HepG2 (cell line): ENCODE results near the gene GLI3. TPM values are rescaled to one million over a fixed set of nuclear protein-coding genes. Genes with fewer than 3 reads are reported as not detected.

Source experiments
- ATAC-seq: fragments of 200-7000 bp; cut with Tn5 transposase; 3 replicates; pipeline ENCODE4 v1.9.1; 2020; ENCODE audit warnings: mild to moderate bottlenecking, moderate library complexity
- BruUV-seq: library from RNA; stranded (reverse); fragments of 400-500 nt; replicated peaks from 2 replicates; lab custom pipeline; 2021; lab: Mats Ljungman, UMichigan
- CTCF ChIA-PET: fragments of 300-600 bp; formaldehyde crosslinking; extraction: SDS; loops from one replicate; lab custom pipeline; 2021; ENCODE audit warnings: low total read pairs, inconsistent platforms, low intra/inter-chr PET ratio; lab: Yijun Ruan, JAX
- POLR2A ChIA-PET: fragments of 350-600 bp; sonication (Branson Sonifier 250); formaldehyde crosslinking; loops from one replicate; lab custom pipeline; 2020; ENCODE audit warnings: antibody characterized with exemption, inconsistent platforms; lab: Yijun Ruan, JAX
- DNase-seq: peaks from one replicate; pipeline ENCODE4 v3.0.0-alpha.2; 2015; ENCODE audit warnings: low spot score
- FAIRE-seq: peaks from 3 replicates; lab custom pipeline; 2011; peaks lifted over from hg19 to GRCh38; lab: Jason Lieb, UNC
- H2AFZ ChIP-seq: one replicate; pipeline ENCODE4 v1.6.1; 2011; ENCODE audit warnings: low read length, inconsistent platforms
- H3K27ac ChIP-seq: fragments of 300-600 bp; 3 replicates; pipeline ENCODE4 v1.8.0; 2011; ENCODE audit warnings: mixed run types, mild to moderate bottlenecking, mixed read lengths, low read length, inconsistent platforms; ENCODE audit not compliant: insufficient read depth; ENCODE audit errors: extremely low read length
- H3K27me3 ChIP-seq, 2 experiments: fragments of 200-600 bp in 1 of 2; 2 replicates in 1 of 2; 3 replicates in 1 of 2; pipeline versions ENCODE4 v1.6.0 to v1.8.0; 2011; ENCODE audit warnings: low read length in 2 of 2, mild to moderate bottlenecking in 2 of 2, moderate library complexity in 2 of 2, inconsistent platforms in 1 of 2; ENCODE audit not compliant: insufficient read depth in 2 of 2, control insufficient read depth in 1 of 2
- H3K36me3 ChIP-seq, 2 experiments: fragments of 200-600 bp in 1 of 2; replicated peaks in 1 of 2; 2 replicates in 1 of 2; 3 replicates in 1 of 2; pipeline versions ENCODE4 v1.5.1 to v1.8.0; 2011; ENCODE audit warnings: low read length in 2 of 2, inconsistent platforms in 1 of 2; ENCODE audit not compliant: insufficient read depth in 2 of 2, control insufficient read depth in 1 of 2
- H3K4me1 ChIP-seq: 2 replicates; pipeline ENCODE4 v1.5.1; 2012; ENCODE audit warnings: low read length, inconsistent platforms; ENCODE audit not compliant: insufficient read depth
- H3K4me2 ChIP-seq: 2 replicates; pipeline ENCODE4 v1.6.0; 2011; ENCODE audit warnings: low read depth, low read length, inconsistent platforms
- H3K4me3 ChIP-seq, 3 experiments: fragments of 200-600 bp in 1 of 3; sonication (generic), shearing (Covaris generic) in 1 of 3; replicated peaks in 1 of 3; 2 replicates each; pipeline ENCODE4 v1.5.1; 2011 to 2016; ENCODE audit warnings: low read length in 3 of 3, inconsistent platforms in 2 of 3, low read depth in 2 of 3, mild to moderate bottlenecking in 2 of 3, control low read depth in 1 of 3, mixed read lengths in 1 of 3; ENCODE audit not compliant: insufficient read depth in 1 of 3
- H3K79me2 ChIP-seq: one replicate; pipeline ENCODE4 v1.6.1; 2011; ENCODE audit warnings: low read length, inconsistent platforms; ENCODE audit not compliant: insufficient read depth
- H3K9ac ChIP-seq: 2 replicates; pipeline ENCODE4 v1.6.0; 2011; ENCODE audit warnings: mild to moderate bottlenecking, low read depth, low read length, inconsistent platforms; ENCODE audit not compliant: insufficient read depth
- H3K9me3 ChIP-seq: 2 replicates; pipeline ENCODE4 v1.5.1; 2012; ENCODE audit warnings: mild to moderate bottlenecking, low read length
- H4K20me1 ChIP-seq: 2 replicates; pipeline ENCODE4 v1.6.0; 2011; ENCODE audit warnings: inconsistent platforms, mild to moderate bottlenecking, low read length, moderate library complexity; ENCODE audit not compliant: insufficient read depth
- CHCHD3 ChIP-seq: sonication (generic); formaldehyde crosslinking; IDR thresholded peaks from 2 replicates; pipeline ENCODE4 v1.8.0; 2022; ENCODE audit warnings: mild to moderate bottlenecking, missing genetic modification reagents, moderate library complexity
- IRF9 ChIP-seq: sonication (generic); formaldehyde crosslinking; IDR thresholded peaks from 2 replicates; pipeline ENCODE4 v1.8.0; 2022; ENCODE audit warnings: missing genetic modification reagents, mild to moderate bottlenecking, borderline replicate concordance
- MAFG ChIP-seq: sonication (generic); formaldehyde crosslinking; IDR thresholded peaks from 2 replicates; pipeline ENCODE4 v1.5.1; 2020; ENCODE audit warnings: mild to moderate bottlenecking, missing genetic modification reagents
- SALL2 ChIP-seq: sonication (generic); formaldehyde crosslinking; IDR thresholded peaks from 2 replicates; pipeline ENCODE4 v1.8.1; 2023; ENCODE audit warnings: mild to moderate bottlenecking, missing genetic modification reagents, inconsistent platforms
- WGBS: methylation state at CpG from one replicate; pipeline ENCODE4 v1.1.6; 2017; ENCODE audit warnings: low lambda C conversion rate; 5-methylcytosine and 5-hydroxymethylcytosine counted together
- in situ Hi-C: cut with HindIII; loops from 2 replicates; pipeline ENCODE4 v1.10.0; 2017; ENCODE audit warnings: low pct_unique_long_range_greater_than_20kb; ENCODE audit not compliant: extremely low pct_ligation_motif_present
- intact Hi-C: fragments of 100-400 bp; cut with micrococcal nuclease; formaldehyde crosslinking; loops from one replicate; pipeline ENCODE4 v1.10.0; 2022; ENCODE audit not compliant: unreplicated experiment
- polyA plus RNA-seq, 8 experiments: library from polyadenylated mRNA; depleted of rRNA in 3 of 8; stranded (reverse) in 7 of 8; unstranded in 1 of 8; fragments of >200 nt; fragmentation: Illumina TruSeq in 4 of 8; extraction: Trizol in 4 of 8; gene quantifications; 2 replicates each; pipeline versions ENCODE4 v1.2.1 to v1.2.3, GENCODE V29; 2011 to 2016; ENCODE audit warnings: low read depth in 4 of 8, missing spikeins in 1 of 8, mixed read lengths in 1 of 8; ENCODE audit not compliant: insufficient read depth in 1 of 8
- total RNA-seq, 5 experiments: library from RNA; depleted of rRNA; stranded (reverse); fragments of >200 nt; fragmentation: Illumina TruSeq; extraction: Trizol; gene quantifications; 2 replicates each; pipeline ENCODE4 v1.2.3, GENCODE V29; 2016; ENCODE audit warnings: low read depth in 1 of 5
- TF ChIP-seq, protein P1 (sequence below): sonication (generic); formaldehyde crosslinking; IDR thresholded peaks from 2 replicates; pipeline ENCODE4 v1.5.1; 2020; ENCODE audit warnings: missing genetic modification reagents, mild to moderate bottlenecking, borderline replicate concordance

The GLI3 gene
- total and polyA plus RNA-seq, 2 of the 13 experiments (the other 11 are each of a cell fraction or from before 2014, with no cell fraction given): not detected

- TF ChIP-seq SALL2 (CRISPR knock-in tag): no peak
- no peak for TF ChIP-seq MAFG
- no peak for TF ChIP-seq CHCHD3 (CRISPR knock-in tag)
Observed at GRCh38 chr7:41997151-41997550, 239.9 kb downstream of the GLI3 start (continued).

DNA sequence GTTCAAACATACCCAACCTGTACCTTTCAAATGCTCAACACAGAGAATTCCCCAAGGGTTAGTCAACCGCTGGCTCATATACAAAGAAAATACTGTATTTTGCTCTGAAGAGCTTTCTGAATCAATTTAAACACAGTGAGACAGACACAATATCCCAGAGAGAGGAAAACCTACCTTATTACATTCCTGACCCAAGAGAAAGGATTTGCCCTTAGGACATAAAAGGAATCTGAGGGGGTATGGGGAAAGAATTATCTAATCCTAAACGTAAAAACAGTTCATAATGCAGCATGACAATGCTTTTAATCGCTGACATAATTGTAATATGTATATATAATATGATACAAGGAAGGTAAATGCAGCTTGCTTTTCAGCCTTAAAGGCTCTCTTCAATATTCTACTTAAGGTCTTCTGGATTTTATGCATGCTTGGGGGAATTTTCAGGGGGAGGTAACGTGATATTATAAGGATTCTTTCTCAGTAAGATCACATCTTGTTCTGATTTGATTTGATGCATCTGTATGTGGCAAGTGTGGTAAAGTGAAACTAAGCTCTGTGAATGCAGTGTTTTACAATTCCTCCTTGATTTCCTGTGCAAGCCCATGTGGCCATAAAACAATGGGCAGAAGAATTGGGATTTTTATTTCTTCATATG, 240.5 kb downstream of the GLI3 start:
- no peaks in the 10 kb centered on the region for H3K9me3 ChIP-seq
- no peaks in the 10 kb centered on the region; a peak in 1 of 5 replicates for H3K27me3 ChIP-seq
- H4K20me1 ChIP-seq: no peaks in the 10 kb centered on the region
- FAIRE-seq (no peak), DNase-seq (no peak), ATAC-seq (no peak)
- BruUV-seq: no TSS peak
- no peaks in the 10 kb centered on the region for H3K79me2 ChIP-seq
- POLR2A ChIA-PET: no interaction called here
- no peaks in the 10 kb centered on the region for H3K36me3 ChIP-seq
- H3K4me2 ChIP-seq: no peak overlapping the region
- no peak overlapping the region for H2AFZ ChIP-seq
- CTCF ChIA-PET: no interaction called here
- intact Hi-C loops (no loop called here), in situ Hi-C loops (no loop called here)
- H3K9ac ChIP-seq: no peak overlapping the region
- H3K27ac ChIP-seq: no peak overlapping the region
- no peaks in the 10 kb centered on the region for H3K4me1 ChIP-seq
- TF ChIP-seq, protein P1, sequence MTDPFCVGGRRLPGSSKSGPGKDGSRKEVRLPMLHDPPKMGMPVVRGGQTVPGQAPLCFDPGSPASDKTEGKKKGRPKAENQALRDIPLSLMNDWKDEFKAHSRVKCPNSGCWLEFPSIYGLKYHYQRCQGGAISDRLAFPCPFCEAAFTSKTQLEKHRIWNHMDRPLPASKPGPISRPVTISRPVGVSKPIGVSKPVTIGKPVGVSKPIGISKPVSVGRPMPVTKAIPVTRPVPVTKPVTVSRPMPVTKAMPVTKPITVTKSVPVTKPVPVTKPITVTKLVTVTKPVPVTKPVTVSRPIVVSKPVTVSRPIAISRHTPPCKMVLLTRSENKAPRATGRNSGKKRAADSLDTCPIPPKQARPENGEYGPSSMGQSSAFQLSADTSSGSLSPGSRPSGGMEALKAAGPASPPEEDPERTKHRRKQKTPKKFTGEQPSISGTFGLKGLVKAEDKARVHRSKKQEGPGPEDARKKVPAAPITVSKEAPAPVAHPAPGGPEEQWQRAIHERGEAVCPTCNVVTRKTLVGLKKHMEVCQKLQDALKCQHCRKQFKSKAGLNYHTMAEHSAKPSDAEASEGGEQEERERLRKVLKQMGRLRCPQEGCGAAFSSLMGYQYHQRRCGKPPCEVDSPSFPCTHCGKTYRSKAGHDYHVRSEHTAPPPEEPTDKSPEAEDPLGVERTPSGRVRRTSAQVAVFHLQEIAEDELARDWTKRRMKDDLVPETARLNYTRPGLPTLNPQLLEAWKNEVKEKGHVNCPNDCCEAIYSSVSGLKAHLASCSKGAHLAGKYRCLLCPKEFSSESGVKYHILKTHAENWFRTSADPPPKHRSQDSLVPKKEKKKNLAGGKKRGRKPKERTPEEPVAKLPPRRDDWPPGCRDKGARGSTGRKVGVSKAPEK: no peak
- TF ChIP-seq IRF9 (CRISPR knock-in tag): no peak
- WGBS: 3% methylated on average over 4 of the region's 4 CpGs
- H3K4me3 ChIP-seq: no peak overlapping the region
